Loucy (cell line): ENCODE data around the gene CTDSP1.

Source experiments
- CTCF ChIP-seq: fragments of 200-600 bp; sonication (generic); conservative IDR thresholded peaks from 2 replicates; pipeline ENCODE4 v1.5.1; 2014; ENCODE audit warnings: mild to moderate bottlenecking, antibody characterized with exemption, low read length
- EZH2phosphoT487 ChIP-seq: fragments of 200-600 bp; IDR thresholded peaks from 2 replicates; pipeline ENCODE4 v1.6.1; 2018; ENCODE audit warnings: antibody characterized with exemption, mild to moderate bottlenecking, moderate library complexity, borderline replicate concordance

- no peak for TF ChIP-seq CTCF
- no peak for TF ChIP-seq EZH2phosphoT487
These were observed 45.2 kb downstream of the CTDSP1 start for GRCh38 chr2:218444692-218445357.
